Measurements from ENCODE around the gene ZNF385B. TPM values are rescaled to one million over a fixed set of nuclear protein-coding genes. Genes with fewer than 3 reads are reported as not detected.

The ZNF385B gene
- total RNA-seq, 1 donor = 1.1 TPM

DNA sequence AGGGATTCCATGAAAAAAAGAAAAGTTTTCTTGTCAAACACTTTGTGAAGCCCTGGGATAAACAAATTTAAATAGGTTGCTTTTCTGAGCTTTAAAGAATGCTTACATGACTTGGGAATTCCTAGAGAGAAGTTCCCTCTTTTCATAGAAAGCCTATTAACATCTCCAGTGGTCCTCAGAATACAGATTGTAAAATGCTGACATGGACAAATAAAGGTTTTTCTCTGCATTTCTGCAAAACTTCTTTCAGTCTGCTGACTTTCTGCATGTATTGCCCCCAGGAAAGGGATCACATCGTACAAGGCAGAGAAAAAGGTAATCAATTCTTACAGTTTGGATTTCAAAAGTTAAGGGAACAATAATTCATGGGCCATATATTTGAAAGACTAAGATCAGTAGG, 20.6 kb downstream of the ZNF385B start:
- TF ChIP-seq, protein P1, sequence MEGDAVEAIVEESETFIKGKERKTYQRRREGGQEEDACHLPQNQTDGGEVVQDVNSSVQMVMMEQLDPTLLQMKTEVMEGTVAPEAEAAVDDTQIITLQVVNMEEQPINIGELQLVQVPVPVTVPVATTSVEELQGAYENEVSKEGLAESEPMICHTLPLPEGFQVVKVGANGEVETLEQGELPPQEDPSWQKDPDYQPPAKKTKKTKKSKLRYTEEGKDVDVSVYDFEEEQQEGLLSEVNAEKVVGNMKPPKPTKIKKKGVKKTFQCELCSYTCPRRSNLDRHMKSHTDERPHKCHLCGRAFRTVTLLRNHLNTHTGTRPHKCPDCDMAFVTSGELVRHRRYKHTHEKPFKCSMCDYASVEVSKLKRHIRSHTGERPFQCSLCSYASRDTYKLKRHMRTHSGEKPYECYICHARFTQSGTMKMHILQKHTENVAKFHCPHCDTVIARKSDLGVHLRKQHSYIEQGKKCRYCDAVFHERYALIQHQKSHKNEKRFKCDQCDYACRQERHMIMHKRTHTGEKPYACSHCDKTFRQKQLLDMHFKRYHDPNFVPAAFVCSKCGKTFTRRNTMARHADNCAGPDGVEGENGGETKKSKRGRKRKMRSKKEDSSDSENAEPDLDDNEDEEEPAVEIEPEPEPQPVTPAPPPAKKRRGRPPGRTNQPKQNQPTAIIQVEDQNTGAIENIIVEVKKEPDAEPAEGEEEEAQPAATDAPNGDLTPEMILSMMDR (IDR thresholded peaks at IDR 0.05; ENCODE audit: extremely low read depth, low read depth, low read length) = no peak
- Histone ChIP-seq H2AFZ (ENCODE audit: low read length) (no peak overlapping the region), H3K79me2 (ENCODE audit: insufficient read depth, low read length) (no peaks in the 10 kb centered on the region), H3K27ac (ENCODE audit: low read depth, low read length) (no peak overlapping the region), H3K9me3 (ENCODE audit: low read depth, low read length) (no peaks in the 10 kb centered on the region), H3K4me1 (ENCODE audit: insufficient read depth, low read length) (no peaks in the 10 kb centered on the region), H3K36me3 (ENCODE audit: insufficient read depth, low read length) (no peaks in the 10 kb centered on the region), H3K4me3 (ENCODE audit: insufficient read depth, low read length) (no peak overlapping the region), H4K20me1 (ENCODE audit: insufficient read depth, low read length) (no peaks in the 10 kb centered on the region), H3K4me2 (ENCODE audit: insufficient read depth, low read length) (no peak overlapping the region), H3K27me3 (ENCODE audit: insufficient read depth, low read length) (peaks cover 8% of the 10 kb centered on the region)
- no peak for DNase-seq (ENCODE audit: insufficient read length, low spot score, missing footprints)

DNA sequence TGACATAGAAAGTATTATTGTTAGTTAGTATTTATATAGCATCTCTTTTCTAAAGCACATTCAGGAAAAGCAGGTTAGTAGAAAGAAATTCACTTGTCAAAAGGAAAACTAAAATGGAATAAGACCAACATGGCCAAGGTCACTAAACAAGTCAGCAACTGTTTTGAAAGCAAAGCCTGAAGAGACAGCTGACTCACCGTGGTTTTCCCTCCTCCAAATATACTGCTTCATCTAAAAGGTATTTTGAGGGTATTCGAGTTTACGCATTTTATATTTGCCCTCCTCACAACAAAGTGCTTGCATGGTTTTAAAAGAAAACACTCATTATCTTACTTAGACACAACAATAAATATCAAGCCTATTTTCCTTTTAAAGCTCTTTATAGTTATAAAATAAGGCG, 24.0 kb downstream of the ZNF385B start:
- no peak overlapping the region for H3K4me3 ChIP-seq (ENCODE audit: insufficient read depth, low read length)
- no peak overlapping the region for H3K27ac ChIP-seq (ENCODE audit: low read depth, low read length)
- H3K4me1 ChIP-seq (ENCODE audit: insufficient read depth, low read length) = no peaks in the 10 kb centered on the region
- no peaks in the 10 kb centered on the region for H4K20me1 ChIP-seq (ENCODE audit: insufficient read depth, low read length)
- H3K27me3 ChIP-seq (ENCODE audit: insufficient read depth, low read length) = peaks cover 11% of the 10 kb centered on the region
- H3K36me3 ChIP-seq (ENCODE audit: insufficient read depth, low read length) = no peaks in the 10 kb centered on the region
- TF ChIP-seq, protein P1 (IDR thresholded peaks at IDR 0.05; ENCODE audit: extremely low read depth, low read depth, low read length) = no peak
- no peak overlapping the region for H2AFZ ChIP-seq (ENCODE audit: low read length)
- H3K4me2 ChIP-seq (ENCODE audit: insufficient read depth, low read length) = peak overlapping the region; percentile 5
- no peak for DNase-seq (ENCODE audit: insufficient read length, low spot score, missing footprints)
- no peaks in the 10 kb centered on the region for H3K9me3 ChIP-seq (ENCODE audit: low read depth, low read length)
- no peaks in the 10 kb centered on the region for H3K79me2 ChIP-seq (ENCODE audit: insufficient read depth, low read length)

DNA sequence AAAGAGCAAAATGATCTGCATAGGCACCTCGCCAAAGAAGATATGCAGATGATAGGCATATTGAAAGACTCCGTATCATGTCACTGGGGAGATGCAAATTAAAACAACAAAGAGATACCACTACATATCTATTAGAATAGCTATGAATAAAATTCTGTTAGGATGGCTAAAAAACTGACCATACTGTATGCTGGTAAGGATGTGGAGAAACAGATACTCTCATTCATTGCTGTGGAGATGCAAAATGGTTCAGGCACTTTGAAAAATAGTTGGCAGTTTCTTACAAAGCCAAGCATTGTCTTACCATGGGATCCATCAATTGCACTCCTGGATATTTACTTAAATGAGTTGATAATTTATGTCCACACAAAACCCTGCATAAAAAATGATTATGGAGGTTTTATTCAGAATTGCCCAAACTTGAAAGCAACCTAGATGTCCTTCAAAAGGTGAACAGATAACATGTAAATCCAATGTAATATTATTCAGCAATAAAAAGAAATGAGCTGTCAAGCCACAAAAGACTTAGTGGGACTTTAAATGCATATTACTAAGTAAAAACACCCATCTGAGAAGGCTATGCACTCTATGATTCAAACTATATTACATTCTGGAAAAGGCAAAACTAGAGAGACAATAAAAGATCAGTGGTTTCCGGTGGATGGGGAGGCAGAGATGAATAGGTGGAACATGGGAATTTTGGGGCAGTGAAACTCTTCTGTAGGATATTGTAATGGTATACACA, 31.2 kb downstream of the ZNF385B start:
- H2AFZ ChIP-seq (ENCODE audit: low read length) = no peak overlapping the region
- H3K4me2 ChIP-seq (ENCODE audit: insufficient read depth, low read length) = no peak overlapping the region

DNA sequence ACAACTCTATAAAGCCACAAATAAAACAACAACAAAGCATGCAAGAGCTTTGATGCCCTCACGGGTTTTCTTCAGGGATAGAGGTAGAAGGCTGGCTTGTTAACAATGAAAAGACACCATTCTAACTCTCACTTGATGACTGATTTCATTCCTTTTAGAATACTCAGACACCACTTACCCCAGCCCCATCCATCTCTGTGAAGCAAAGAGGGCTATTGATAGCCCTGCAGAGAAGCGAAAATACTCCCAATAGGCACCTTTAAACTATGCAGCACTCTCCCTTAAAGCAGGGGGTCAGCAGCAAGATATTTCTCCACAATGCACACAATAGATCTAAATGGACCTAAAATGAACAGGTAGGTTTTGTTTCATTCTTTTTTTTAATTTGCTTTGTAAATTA, 35.1 kb downstream of the ZNF385B start:
- H3K4me3 ChIP-seq (ENCODE audit: insufficient read depth, low read length) = no peak overlapping the region
- H3K27me3 ChIP-seq (ENCODE audit: insufficient read depth, low read length) = no peaks in the 10 kb centered on the region
- TF ChIP-seq, protein P1 (IDR thresholded peaks at IDR 0.05; ENCODE audit: extremely low read depth, low read depth, low read length) = no peak
- no peak overlapping the region for H3K27ac ChIP-seq (ENCODE audit: low read depth, low read length)
- H3K79me2 ChIP-seq (ENCODE audit: insufficient read depth, low read length) = no peaks in the 10 kb centered on the region
- H3K9me3 ChIP-seq (ENCODE audit: low read depth, low read length) = no peaks in the 10 kb centered on the region
- no peaks in the 10 kb centered on the region for H4K20me1 ChIP-seq (ENCODE audit: insufficient read depth, low read length)
- H3K4me1 ChIP-seq (ENCODE audit: insufficient read depth, low read length) = no peaks in the 10 kb centered on the region
- no peak overlapping the region for H3K4me2 ChIP-seq (ENCODE audit: insufficient read depth, low read length)
- H3K36me3 ChIP-seq (ENCODE audit: insufficient read depth, low read length) = no peaks in the 10 kb centered on the region
- no peak overlapping the region for H2AFZ ChIP-seq (ENCODE audit: low read length)
- DNase-seq (ENCODE audit: insufficient read length, low spot score, missing footprints) = no peak

More for the DNA sequence above, 31.2 kb downstream of the ZNF385B start:
- no peaks in the 10 kb centered on the region for H4K20me1 ChIP-seq (ENCODE audit: insufficient read depth, low read length)
- no peaks in the 10 kb centered on the region for H3K4me1 ChIP-seq (ENCODE audit: insufficient read depth, low read length)
- no peak overlapping the region for H3K4me3 ChIP-seq (ENCODE audit: insufficient read depth, low read length)
- H3K27me3 ChIP-seq (ENCODE audit: insufficient read depth, low read length) = peaks cover 8% of the 10 kb centered on the region
- H3K79me2 ChIP-seq (ENCODE audit: insufficient read depth, low read length) = no peaks in the 10 kb centered on the region
- no peak for DNase-seq (ENCODE audit: insufficient read length, low spot score, missing footprints)
- H3K27ac ChIP-seq (ENCODE audit: low read depth, low read length) = no peak overlapping the region
- no peaks in the 10 kb centered on the region for H3K9me3 ChIP-seq (ENCODE audit: low read depth, low read length)
- TF ChIP-seq, protein P1 (IDR thresholded peaks at IDR 0.05; ENCODE audit: extremely low read depth, low read depth, low read length) = no peak
- no peaks in the 10 kb centered on the region for H3K36me3 ChIP-seq (ENCODE audit: insufficient read depth, low read length)

Measured in osteoblast (primary cell).